T-helper 2 cell (primary cell): ENCODE data around the gene PRPSAP2.
"Not testable (repeated sequence)": the region's sequence is repeated elsewhere in the genome, so short reads cannot be mapped to it uniquely, and the experiment has no call there.

Source experiments
- DNase-seq, 5 experiments: peaks; one replicate each; pipeline versions ENCODE4 v3.0.0 to v3.0.0-alpha.2; 2012 to 2022
- total RNA-seq, 2 donors: gene quantifications; one replicate each; lab custom pipeline; 2026; lab: John Stamatoyannopoulos, UW

PRPSAP2 gene
- 22.4 to 40.8 reads per million in 2 donors for total RNA-seq

DNA sequence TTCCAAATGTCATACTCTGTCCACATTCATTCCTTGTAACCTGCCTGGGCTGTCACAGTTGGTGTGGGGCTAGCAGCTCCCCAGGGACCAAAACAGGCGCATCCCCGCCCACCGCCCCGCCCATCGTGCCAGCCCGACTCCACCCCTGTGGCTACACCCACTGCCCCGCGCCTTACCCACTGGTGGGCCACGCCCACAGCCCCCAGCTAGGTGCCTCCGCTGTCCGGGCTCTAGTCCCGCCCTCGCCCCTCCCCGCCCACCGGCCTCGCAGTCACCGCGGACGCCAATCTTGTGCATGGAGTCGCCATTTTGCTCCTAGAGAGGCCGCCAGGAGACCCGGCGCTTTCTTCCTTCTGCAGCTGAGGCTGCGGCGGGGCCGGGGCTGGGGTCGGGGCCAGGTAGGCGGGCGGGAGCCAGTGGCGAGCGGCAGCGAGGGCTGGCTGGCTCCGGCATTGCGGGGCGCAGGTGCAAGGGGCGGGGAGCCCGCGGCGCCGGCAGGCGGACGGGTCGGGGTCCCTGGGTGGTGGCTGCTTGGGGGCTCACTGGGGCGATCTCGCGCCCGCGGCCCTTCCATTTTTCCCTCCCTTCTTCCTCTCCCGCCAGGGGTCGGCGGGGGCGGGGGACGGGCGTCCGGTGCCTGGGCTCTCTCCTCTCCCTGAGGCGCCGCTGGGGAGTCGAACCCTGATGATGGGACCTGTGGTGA lies at the start of gene PRPSAP2:
PRPSAP2 (plus strand) TSS at position 268 of the 703 bp plus-strand sequence. CDS start 7,703 bp downstream, outside the sequence.
- peak; percentile 81 to 98 (median 94) for DNase-seq

DNA sequence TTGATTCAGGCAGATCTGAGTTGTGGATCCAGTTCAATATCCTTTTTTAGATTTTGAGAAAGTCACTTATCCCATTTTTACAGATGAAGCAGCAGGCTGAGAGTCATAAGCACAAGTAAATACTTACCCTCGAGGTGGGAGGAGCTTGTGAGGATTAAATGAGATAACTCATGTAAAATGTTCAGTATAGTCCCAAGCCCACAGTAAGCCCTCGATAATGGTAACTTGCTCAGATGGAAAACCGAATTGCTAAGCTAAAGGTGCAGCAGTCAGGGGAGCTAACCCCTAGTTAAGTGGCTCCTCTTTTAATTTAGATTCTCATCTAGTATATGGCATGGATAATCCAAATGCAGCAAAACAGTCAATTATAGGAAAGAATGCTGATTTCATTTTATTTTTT lies 42.0 kb upstream of the PRPSAP2 start:
- not testable (repeated sequence) for DNase-seq

GRCh38 chr17:18816489-18817371 lies 41.2 kb upstream of the PRPSAP2 start:
- peak in 3 of 5 experiments; percentile 11 to 69 (median 32) for DNase-seq

DNA sequence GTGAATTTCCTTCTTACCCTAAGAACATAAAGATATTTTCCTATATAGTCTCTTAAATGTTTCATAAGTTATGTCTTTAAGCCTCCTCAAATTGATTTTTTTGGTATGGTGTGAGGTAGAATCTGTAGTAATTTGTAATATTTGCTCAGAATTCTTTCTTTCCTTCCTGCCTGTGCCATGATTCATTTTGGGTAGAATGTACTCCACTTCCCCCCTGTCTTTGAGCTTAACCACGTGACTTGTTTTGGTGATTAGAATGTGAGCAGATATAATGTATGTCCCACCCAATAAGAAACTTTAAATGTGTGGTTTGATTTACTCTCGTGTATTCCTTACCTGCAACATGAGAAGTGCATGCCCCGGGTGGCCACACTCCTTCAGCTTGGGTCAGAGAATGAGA lies 36.5 kb upstream of the PRPSAP2 start:
- not testable (repeated sequence) for DNase-seq

GRCh38 chr17:18827613-18828012 lies 30.3 kb upstream of the PRPSAP2 start:
- not testable (repeated sequence) for DNase-seq

- no peak for DNase-seq
These were observed 9.4 kb upstream of the PRPSAP2 start for GRCh38 chr17:18848501-18848900.

GRCh38 chr17:18850679-18851078 lies 7.3 kb upstream of the PRPSAP2 start:
- DNase-seq: no peak

DNA sequence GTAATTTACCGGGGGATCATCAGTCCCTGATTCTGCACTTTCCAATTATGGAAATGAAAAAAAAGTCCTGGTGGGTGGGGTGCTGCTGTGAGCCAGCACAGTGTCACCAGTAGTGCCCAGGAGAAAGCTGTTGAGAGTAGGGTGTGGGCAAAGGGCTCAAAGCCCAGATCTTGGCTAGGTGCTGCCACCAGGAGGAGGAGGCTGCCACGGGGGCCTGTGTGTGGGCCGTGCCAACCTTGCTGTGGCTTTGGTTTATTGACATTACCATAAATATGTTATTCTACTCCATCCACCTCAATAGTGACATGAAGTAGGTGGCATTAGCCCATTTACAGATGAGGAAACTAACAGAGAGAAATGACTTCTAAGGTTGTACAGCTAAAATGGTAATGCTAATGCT lies 6.7 kb upstream of the PRPSAP2 start:
- DNase-seq: peak in 1 of 5 experiments; percentile 19

DNA sequence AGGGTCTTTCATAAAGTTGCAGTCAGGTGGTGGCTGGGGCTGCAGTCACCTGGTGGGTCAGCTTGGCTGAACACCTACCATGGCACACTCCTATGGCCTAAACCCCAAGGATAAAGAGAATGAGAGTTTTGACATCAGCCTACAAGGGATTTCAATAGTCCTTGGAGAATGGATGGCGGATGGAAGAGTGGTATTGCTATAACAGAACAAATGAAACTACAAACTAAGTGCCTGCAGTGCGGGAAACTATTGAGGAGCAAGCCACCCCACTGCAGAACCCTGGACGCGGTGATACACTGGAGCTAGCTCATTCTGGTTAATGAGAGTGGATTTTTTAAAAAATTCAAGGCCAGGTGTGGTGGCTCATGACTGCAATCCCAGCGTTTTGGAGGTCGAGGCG lies 3.0 kb upstream of the PRPSAP2 start:
- no peak for DNase-seq

DNA sequence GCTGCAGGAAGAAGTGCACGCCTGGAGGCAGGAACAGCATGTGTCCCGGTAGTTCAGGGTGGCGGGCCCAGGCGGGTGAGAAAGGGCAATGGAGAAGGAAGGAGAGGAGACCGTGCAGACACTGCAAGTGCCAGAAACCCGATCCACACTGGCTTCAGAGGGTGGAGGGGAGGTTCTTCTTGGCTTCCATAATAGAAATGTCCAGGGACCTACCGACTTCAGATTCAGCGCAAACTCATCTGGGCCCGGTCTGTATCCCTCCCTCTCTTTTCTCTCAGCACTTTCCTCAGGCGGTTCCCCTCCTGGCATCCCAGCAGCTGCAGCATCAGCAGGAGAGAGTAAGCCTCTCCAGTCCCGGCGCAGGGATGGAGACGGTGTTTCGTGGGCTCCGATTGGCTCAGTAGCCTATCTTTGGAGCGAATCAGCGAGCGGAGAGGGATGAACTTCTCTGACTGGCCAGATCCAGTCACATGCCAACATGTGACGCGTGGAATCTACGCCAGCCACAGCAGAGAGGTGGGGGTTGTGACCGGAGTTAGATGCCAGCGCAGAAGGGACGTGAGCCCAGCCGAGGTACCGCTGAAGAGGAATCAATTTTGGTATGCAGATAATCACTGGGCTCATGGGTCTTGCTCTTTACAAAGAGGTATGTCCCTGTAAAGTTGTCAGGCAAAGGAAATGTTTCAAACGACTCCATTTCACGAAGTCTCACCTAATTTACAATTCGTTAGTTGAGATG lies 1.9 kb upstream of the PRPSAP2 start:
- peak; percentile 61 to 96 (median 81) for DNase-seq

DNA sequence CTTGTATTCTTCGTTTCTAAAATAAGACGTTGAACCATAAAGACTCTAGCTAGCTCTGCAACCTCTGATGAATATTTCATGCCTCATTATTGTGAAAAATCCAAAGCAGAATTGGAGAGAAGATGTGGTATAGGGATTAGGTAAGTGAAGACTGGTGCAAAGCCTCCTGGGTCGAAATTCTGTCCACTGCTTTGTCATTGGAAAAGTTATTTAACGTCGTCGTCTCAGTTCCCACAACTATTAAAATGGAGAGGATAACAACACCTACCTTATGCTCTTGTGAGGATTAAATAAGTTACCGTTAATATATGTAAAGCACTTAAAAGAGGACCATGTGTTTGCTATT lies 1.4 kb upstream of the PRPSAP2 start:
- no peak for DNase-seq

GRCh38 chr17:18858567-18859245 lies 775 bp downstream of the PRPSAP2 start:
- DNase-seq: peak in 1 of 5 experiments; percentile 7

DNA sequence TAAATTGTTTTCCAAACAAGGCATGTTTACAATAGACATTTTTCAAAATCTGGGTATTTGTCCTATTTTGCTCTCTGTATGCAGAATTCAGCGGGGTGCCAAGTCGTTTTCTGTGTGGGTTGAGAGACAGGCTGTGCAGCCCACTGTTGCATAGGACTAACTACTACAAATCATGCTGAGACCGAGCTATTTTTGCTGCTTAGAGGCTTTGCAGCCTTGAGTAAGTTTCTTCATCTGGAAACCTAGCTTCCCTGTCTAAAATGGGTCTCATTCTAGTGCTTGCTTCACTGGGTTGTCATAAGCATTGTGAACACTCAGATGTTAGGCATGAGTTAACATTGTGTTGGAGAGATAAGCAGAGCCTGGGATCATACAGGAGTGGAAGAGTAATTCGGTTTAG lies 1.3 kb downstream of the PRPSAP2 start:
- DNase-seq: peak in 1 of 5 experiments; percentile 16

GRCh38 chr17:18860161-18860972 lies 2.4 kb downstream of the PRPSAP2 start:
- DNase-seq: peak in 1 of 5 experiments; percentile 90

DNA sequence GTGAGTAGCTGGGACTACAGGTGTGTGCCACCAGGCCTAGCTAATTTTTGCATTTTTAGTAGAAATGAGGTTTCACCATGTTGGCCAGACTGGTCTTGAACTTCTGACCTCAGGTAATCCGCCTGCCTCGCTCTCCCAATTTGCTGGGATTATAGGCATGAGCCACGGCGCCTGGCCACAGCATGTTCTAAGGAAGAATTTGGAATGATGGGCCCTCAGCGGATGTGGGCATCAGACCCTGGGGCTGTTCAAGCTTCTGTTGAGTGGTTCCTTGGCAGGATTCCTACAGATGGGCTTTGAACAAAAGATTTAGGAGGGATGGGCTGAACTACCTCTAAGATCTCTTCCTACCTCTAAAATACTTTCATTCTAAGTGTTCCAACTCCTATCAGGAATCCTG lies 4.1 kb downstream of the PRPSAP2 start:
- no peak for DNase-seq

DNA sequence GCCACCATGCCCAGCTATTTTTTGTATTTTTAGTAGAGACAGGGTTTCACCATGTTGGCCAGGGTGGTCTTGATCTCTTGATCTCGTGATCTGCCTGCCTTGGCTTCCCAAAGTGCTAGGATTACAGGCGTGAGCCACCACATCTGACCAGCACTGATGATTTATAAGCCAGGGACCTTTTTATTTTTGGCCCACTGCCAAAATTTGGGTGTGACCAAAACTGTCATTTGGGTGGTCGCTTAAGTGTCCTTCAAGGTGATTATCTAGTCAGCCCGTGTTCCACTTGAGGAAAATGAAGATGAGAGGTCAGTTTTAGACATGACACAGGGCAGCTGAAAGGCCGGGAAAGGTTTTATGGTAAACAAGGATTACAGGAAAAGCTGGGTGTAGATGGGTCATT lies 7.1 kb downstream of the PRPSAP2 start:
- DNase-seq: not testable (repeated sequence)

GRCh38 chr17:18866866-18867813 lies 9.2 kb downstream of the PRPSAP2 start:
- DNase-seq: peak in 1 of 5 experiments; percentile 51

DNA sequence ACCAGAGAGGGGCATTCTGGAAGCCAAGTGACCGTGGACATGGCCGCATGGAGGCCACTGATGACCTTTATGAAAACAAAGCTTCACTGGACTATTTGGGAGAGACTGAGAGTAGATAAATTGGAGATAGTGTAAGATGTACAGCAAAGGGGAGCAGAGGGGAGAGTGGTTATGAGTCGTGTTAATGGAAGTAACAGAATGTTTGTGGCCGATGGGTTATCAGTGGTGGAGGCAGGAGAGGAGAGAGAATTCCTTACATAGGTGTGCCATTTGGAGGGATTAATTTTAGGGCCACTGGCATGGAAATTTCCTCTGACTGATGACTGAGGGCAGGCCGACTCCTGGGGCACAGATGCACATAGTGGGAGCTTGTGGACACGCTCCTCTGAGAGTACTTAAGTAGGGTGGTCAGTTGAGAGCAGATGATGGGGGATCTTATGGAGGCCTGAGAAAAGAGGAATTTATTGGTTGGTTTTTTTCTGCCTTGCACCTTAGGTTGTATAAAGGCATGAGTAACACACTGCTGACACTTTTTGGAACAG lies 19.2 kb downstream of the PRPSAP2 start:
- no peak for DNase-seq

DNA sequence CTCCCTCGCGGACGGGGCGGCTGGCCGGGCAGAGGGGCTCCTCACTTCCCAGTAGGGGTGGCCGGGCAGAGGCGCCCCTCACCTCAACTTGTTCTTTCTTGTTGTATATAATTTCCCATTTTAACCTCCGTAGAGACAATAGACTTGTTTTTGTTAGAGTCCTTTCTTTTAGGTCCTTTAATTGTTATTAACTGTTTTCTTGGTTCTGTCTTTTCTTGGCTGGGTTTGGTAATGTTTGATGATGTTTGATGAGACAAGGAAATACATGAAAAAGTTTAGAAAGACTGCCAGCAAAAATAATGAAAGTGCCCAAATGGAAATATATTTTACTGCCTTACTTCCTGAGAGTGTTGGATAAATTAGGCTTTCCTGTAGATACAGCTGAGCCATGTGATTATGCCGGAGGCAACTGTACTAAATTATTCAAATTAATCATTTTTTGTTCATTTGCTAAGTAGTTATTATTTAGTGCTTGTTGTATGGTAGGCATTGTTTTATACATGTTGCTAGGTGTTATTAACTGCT lies 30.9 kb downstream of the PRPSAP2 start:
- no peak for DNase-seq

- no peak for DNase-seq
These were observed 31.7 kb downstream of the PRPSAP2 start for GRCh38 chr17:18889658-18890057.
